Transverse colon (tissue), 4 donors: ENCODE data around the gene CALY. TPM values are rescaled to one million over a fixed set of nuclear protein-coding genes. Genes with fewer than 3 reads are reported as not detected.

Experiments used
- DNase-seq: peaks from one replicate; pipeline ENCODE4 v3.0.0-alpha.2; 2019
- H3K27ac ChIP-seq, 4 donors: fragments of 200-600 bp; sonication (generic); 2 replicates each; pipeline ENCODE4 v1.5.1; 2016 to 2018; ENCODE audit warnings: inconsistent platforms in 4 of 4
- H3K27me3 ChIP-seq: fragments of 200-600 bp; sonication (generic); 2 replicates; pipeline ENCODE4 v1.5.1; 2017; ENCODE audit warnings: inconsistent platforms
- H3K36me3 ChIP-seq, 4 donors: fragments of 200-600 bp; sonication (generic); 2 replicates each; pipeline ENCODE4 v1.5.1; 2017 to 2019; ENCODE audit warnings: inconsistent platforms in 4 of 4
- H3K4me1 ChIP-seq, 4 donors: fragments of 200-600 bp; sonication (generic); 2 replicates each; pipeline ENCODE4 v1.5.1; 2017 to 2020; ENCODE audit warnings: inconsistent platforms in 4 of 4
- H3K4me3 ChIP-seq, 4 donors: fragments of 200-600 bp; sonication (generic); 1 replicate in 1 of 4; 2 replicates in 3 of 4; pipeline versions ENCODE4 v1.5.1 to v1.6.1; 2017 to 2019; ENCODE audit warnings: inconsistent platforms in 4 of 4
- H3K9me3 ChIP-seq, 2 donors: fragments of 200-600 bp; sonication (generic); 2 replicates each; pipeline ENCODE4 v1.5.1; 2017 to 2019; ENCODE audit warnings: inconsistent platforms in 2 of 2
- CTCF ChIP-seq, 5 experiments: fragments of 200-600 bp in 3 of 5; fragments of 450-650 bp in 2 of 5; sonication (generic) in 3 of 5; IDR thresholded peaks; 1 replicate in 2 of 5; 2 replicates in 3 of 5; pipeline ENCODE4 v1.5.1; 2016 to 2017; ENCODE audit warnings: antibody characterized with exemption in 5 of 5, inconsistent platforms in 3 of 5, mild to moderate bottlenecking in 2 of 5, moderate library complexity in 1 of 5
- EP300 ChIP-seq: sonication (generic); formaldehyde crosslinking; IDR thresholded peaks from one replicate; pipeline ENCODE4 v1.6.1; 2017; ENCODE audit warnings: antibody characterized with exemption, low read depth
- POLR2A ChIP-seq: fragments of 450-650 bp; IDR thresholded peaks from one replicate; pipeline ENCODE4 v1.6.1; 2016; ENCODE audit warnings: antibody characterized with exemption, mild to moderate bottlenecking, moderate library complexity
- POLR2AphosphoS5 ChIP-seq, 3 donors: sonication (generic); formaldehyde crosslinking; IDR thresholded peaks; one replicate each; pipeline ENCODE4 v1.6.1; 2016; ENCODE audit warnings: antibody characterized with exemption in 3 of 3
- WGBS, 2 donors: methylation state at CpG; one replicate each; pipeline ENCODE4 v1.1.5; 2018; ENCODE audit warnings: low coverage in 1 of 2; 5-methylcytosine and 5-hydroxymethylcytosine counted together
- in situ Hi-C, 4 donors: fragments of 200-750 bp; cut with MboI; loops; one replicate each; pipeline versions ENCODE4 v1.15.0 to v1.15.1; 2017; ENCODE audit warnings: low sequenced_read_pairs in 3 of 4, low pct_ligation_motif_present in 1 of 4, low pct_unique_long_range_greater_than_20kb in 1 of 4
- intact Hi-C: fragments of 100-400 bp; cut with DNase I; formaldehyde crosslinking; loops from one replicate; pipeline ENCODE4 v1.15.1; 2023; ENCODE audit warnings: low total_unique reads
- total RNA-seq, 4 donors: library from RNA; depleted of rRNA; stranded (reverse); fragments of >200 nt; gene quantifications; one replicate each; pipeline ENCODE4 v1.1.0, GENCODE V29; 2016

CALY gene
- total RNA-seq, 4 donors from 2014 or later, result 0.82 to 1.3 TPM; not detected in 2

GRCh38 chr10:133299738-133300137 lies 37.0 kb downstream of the CALY start:
- Histone ChIP-seq H3K9me3 (no peaks in the 10 kb centered on the region), H3K27ac (no peak overlapping the region), H3K4me3 (no peak overlapping the region), H3K36me3 (peaks cover 0 to 56% (median 26%) of the 10 kb centered on the region in 4 donors), H3K27me3 (no peaks in the 10 kb centered on the region), H3K4me1 (no peaks in the 10 kb centered on the region)
- TF ChIP-seq EP300, result no peak
- TF ChIP-seq CTCF (IDR thresholded peaks at IDR 0.05), result no peak
- no peak for TF ChIP-seq POLR2AphosphoS5 (IDR thresholded peaks at IDR 0.05)
- TF ChIP-seq POLR2A, result no peak
- intact Hi-C loops, result no loop called here
- DNase-seq, result no peak
- 96% methylated on average over 7 to 14 of the region's 14 CpGs for WGBS, 2 donors
- in situ Hi-C loops, result no loop called here

GRCh38 chr10:133299224-133299623 lies 37.5 kb downstream of the CALY start:
- intact Hi-C loops, result no loop called here
- Histone ChIP-seq H3K27me3 (no peaks in the 10 kb centered on the region), H3K4me3 (no peak overlapping the region), H3K27ac (no peak overlapping the region), H3K36me3 (peaks cover 0 to 61% (median 28%) of the 10 kb centered on the region in 4 donors), H3K4me1 (no peaks in the 10 kb centered on the region), H3K9me3 (no peaks in the 10 kb centered on the region)
- WGBS, 2 donors, result 94% methylated on average over 10 of the region's 10 CpGs; no CpG with 5 or more reads in 1 of the 2 donors
- in situ Hi-C loops, result no loop called here
- no peak for TF ChIP-seq EP300
- TF ChIP-seq POLR2A, result no peak
- no peak for TF ChIP-seq CTCF (IDR thresholded peaks at IDR 0.05)
- no peak for TF ChIP-seq POLR2AphosphoS5 (IDR thresholded peaks at IDR 0.05)
- DNase-seq, result no peak

GRCh38 chr10:133298466-133298865 lies 38.2 kb downstream of the CALY start:
- in situ Hi-C loops (no loop called here), intact Hi-C loops (no loop called here)
- Histone ChIP-seq H3K4me1 (no peaks in the 10 kb centered on the region), H3K4me3 (no peak overlapping the region), H3K36me3 (peaks cover 0 to 69% (median 29%) of the 10 kb centered on the region in 4 donors), H3K27ac (no peak overlapping the region), H3K27me3 (no peaks in the 10 kb centered on the region), H3K9me3 (no peaks in the 10 kb centered on the region)
- WGBS, 2 donors, result 90 to 94% methylated on average over 5 to 14 of the region's 14 CpGs
- no peak for DNase-seq
- TF ChIP-seq EP300 (no peak), POLR2AphosphoS5 (IDR thresholded peaks at IDR 0.05) (no peak), CTCF (IDR thresholded peaks at IDR 0.05) (no peak), POLR2A (no peak)

GRCh38 chr10:133297504-133297903 lies 39.2 kb downstream of the CALY start:
- Histone ChIP-seq H3K27ac (no peak overlapping the region), H3K27me3 (no peaks in the 10 kb centered on the region), H3K4me3 (no peak overlapping the region), H3K36me3 (peaks cover 0 to 77% (median 33%) of the 10 kb centered on the region in 4 donors), H3K9me3 (no peaks in the 10 kb centered on the region), H3K4me1 (no peaks in the 10 kb centered on the region)
- no peak for DNase-seq
- intact Hi-C loops (no loop called here), in situ Hi-C loops (no loop called here)
- TF ChIP-seq POLR2A (no peak), CTCF (IDR thresholded peaks at IDR 0.05) (no peak), POLR2AphosphoS5 (IDR thresholded peaks at IDR 0.05) (no peak), EP300 (no peak)
- 80 to 97% methylated on average over 1 to 10 of the region's 10 CpGs for WGBS, 2 donors
